GM15510 (cell line): ENCODE data around the gene ASCL5.

Source experiments
- POLR2A ChIP-seq: IDR thresholded peaks from 3 replicates; pipeline ENCODE4 v1.6.1; 2011; ENCODE audit warnings: borderline replicate concordance; ENCODE audit not compliant: insufficient read length; ENCODE audit errors: extremely low read depth

ASCL5 gene

GRCh38 chr1:201072149-201072548, 54.8 kb downstream of the ASCL5 start:
- no peak for TF ChIP-seq POLR2A

DNA sequence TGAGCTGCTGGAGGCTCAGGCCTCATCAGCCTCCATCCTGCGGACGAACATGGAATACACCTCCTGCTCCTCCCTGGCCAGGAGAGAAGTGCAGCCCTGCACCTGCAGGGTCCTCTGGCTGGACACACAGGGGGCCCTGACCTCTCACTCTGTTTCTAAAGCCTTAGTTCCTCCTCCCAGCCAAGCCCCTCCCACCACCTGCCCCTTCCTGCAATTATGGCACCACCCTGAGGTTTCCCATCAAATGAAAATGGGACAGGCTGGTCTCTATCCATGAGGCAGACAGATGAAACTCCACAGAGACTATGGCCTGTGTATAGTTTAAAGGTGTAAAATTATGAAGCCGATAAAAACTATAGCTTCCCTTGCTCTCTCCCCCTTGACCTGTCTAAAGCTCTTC, 57.3 kb downstream of the ASCL5 start:
- TF ChIP-seq POLR2A, result no peak

- TF ChIP-seq POLR2A, result no peak
Measured at GRCh38 chr1:201068976-201069375, 58.0 kb downstream of the ASCL5 start.

DNA sequence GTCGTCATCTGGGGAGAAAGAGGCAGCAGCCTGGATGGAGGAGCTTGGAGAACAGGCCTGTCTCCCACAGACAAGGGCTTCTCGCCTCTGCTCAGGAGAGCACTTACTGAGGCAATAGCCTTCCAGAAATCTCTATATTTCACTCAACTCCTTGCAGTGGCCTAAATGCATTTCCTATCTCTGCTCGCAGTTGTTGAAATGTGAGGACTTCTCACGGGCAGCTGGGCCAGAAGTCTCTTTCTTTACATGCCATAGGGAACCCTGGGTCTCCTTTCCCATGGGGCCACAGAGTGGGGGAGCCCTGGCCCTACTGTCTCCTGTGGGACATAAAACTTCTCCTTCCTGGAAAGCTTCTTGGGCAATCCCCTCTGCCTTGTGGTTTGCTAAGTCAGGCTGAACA, 60.0 kb downstream of the ASCL5 start:
- no peak for TF ChIP-seq POLR2A

- no peak for TF ChIP-seq POLR2A
Measured at GRCh38 chr1:201065686-201066085, 61.3 kb downstream of the ASCL5 start.

- TF ChIP-seq POLR2A, result no peak
Measured at GRCh38 chr1:201064806-201065205, 62.2 kb downstream of the ASCL5 start.
